IMR-90 (cell line): Measurements from ENCODE around the gene MMP25. TPM values are rescaled to one million over a fixed set of nuclear protein-coding genes. Genes with fewer than 3 reads are reported as not detected.

Source experiments
- ATAC-seq: fragments of 200-7000 bp; cut with Tn5 transposase; 2 replicates; pipeline ENCODE4 v1.9.1; 2020; ENCODE audit warnings: low read depth, mild to moderate bottlenecking, moderate library complexity
- BruUV-seq: library from RNA; stranded (reverse); fragments of 400-500 nt; replicated peaks from 2 replicates; lab custom pipeline; 2021; lab: Mats Ljungman, UMichigan
- CTCF ChIA-PET: fragments of 300-600 bp; formaldehyde crosslinking; extraction: SDS; loops from one replicate; lab custom pipeline; 2021; ENCODE audit warnings: antibody characterized with exemption; lab: Yijun Ruan, JAX
- POLR2A ChIA-PET: fragments of 300-600 bp; sonication (Branson Sonifier 250); formaldehyde crosslinking; loops from one replicate; lab custom pipeline; 2022; ENCODE audit warnings: antibody characterized with exemption; ENCODE audit not compliant: unreplicated experiment; lab: Charles Lee
- DNase-seq: peaks from one replicate; pipeline ENCODE4 v3.0.0; 2013
- H2AFZ ChIP-seq: replicated peaks from 2 replicates; pipeline ENCODE3; 2013; ENCODE audit warnings: low read length, mild to moderate bottlenecking; ENCODE audit not compliant: poor library complexity
- H2AK5ac ChIP-seq: 2 replicates; pipeline ENCODE4 v1.6.1; 2013; ENCODE audit warnings: low read depth, low read length, inconsistent platforms
- H2AK9ac ChIP-seq: replicated peaks from 2 replicates; pipeline ENCODE3; 2013; ENCODE audit warnings: mild to moderate bottlenecking, low read depth, low read length, moderate library complexity; ENCODE audit not compliant: poor library complexity
- H2BK120ac ChIP-seq: 2 replicates; pipeline ENCODE4 v1.6.1; 2013; ENCODE audit warnings: low read depth, low read length, inconsistent platforms
- H2BK15ac ChIP-seq: 3 replicates; pipeline ENCODE4 v1.6.1; 2013; ENCODE audit warnings: low read depth, low read length, inconsistent platforms
- H2BK20ac ChIP-seq: 2 replicates; pipeline ENCODE4 v1.6.1; 2013; ENCODE audit warnings: low read depth, mild to moderate bottlenecking, inconsistent platforms, low read length, moderate library complexity
- H2BK5ac ChIP-seq: 2 replicates; pipeline ENCODE4 v1.6.1; 2013; ENCODE audit warnings: mild to moderate bottlenecking, low read depth, low read length, inconsistent platforms; ENCODE audit not compliant: poor library complexity, severe bottlenecking
- H3K14ac ChIP-seq: replicated peaks from 2 replicates; pipeline ENCODE4 v1.6.1; 2013; ENCODE audit warnings: low read depth, low read length, inconsistent platforms
- H3K18ac ChIP-seq: 2 replicates; pipeline ENCODE4 v1.6.1; 2013; ENCODE audit warnings: low read depth, low read length, control low read depth
- H3K23ac ChIP-seq: 2 replicates; pipeline ENCODE4 v1.6.1; 2013; ENCODE audit warnings: low read depth, low read length, inconsistent platforms
- H3K27ac ChIP-seq: 2 replicates; pipeline ENCODE4 v1.5.1; 2013; ENCODE audit warnings: mild to moderate bottlenecking, control low read depth, low read length; ENCODE audit not compliant: insufficient read depth
- H3K27me3 ChIP-seq: 2 replicates; pipeline ENCODE4 v1.6.1; 2013; ENCODE audit warnings: low read length; ENCODE audit not compliant: control insufficient read depth, insufficient read depth
- H3K36me3 ChIP-seq: 2 replicates; pipeline ENCODE4 v1.6.1; 2013; ENCODE audit warnings: low read length, mixed read lengths; ENCODE audit not compliant: control insufficient read depth, insufficient read depth
- H3K4ac ChIP-seq: 2 replicates; pipeline ENCODE4 v1.6.1; 2013; ENCODE audit warnings: low read depth, low read length, inconsistent platforms
- H3K4me1 ChIP-seq: 2 replicates; pipeline ENCODE4 v1.6.1; 2013; ENCODE audit warnings: low read length, mixed read lengths; ENCODE audit not compliant: control insufficient read depth, insufficient read depth
- H3K4me2 ChIP-seq: 2 replicates; pipeline ENCODE4 v1.6.1; 2013; ENCODE audit warnings: low read depth, mild to moderate bottlenecking, control low read depth, low read length, moderate library complexity
- H3K4me3 ChIP-seq: 2 replicates; pipeline ENCODE4 v1.5.1; 2013; ENCODE audit warnings: low read depth, mild to moderate bottlenecking, control low read depth, low read length, moderate library complexity; ENCODE audit not compliant: insufficient read depth
- H3K56ac ChIP-seq: 2 replicates; pipeline ENCODE4 v1.6.1; 2013; ENCODE audit warnings: low read length, inconsistent platforms; ENCODE audit not compliant: insufficient read depth; ENCODE audit errors: extremely low read depth
- H3K79me1 ChIP-seq, 2 experiments: 2 replicates each; pipeline ENCODE4 v1.6.1; 2013; ENCODE audit warnings: low read length in 2 of 2, inconsistent platforms in 1 of 2, low read depth in 1 of 2
- H3K9ac ChIP-seq: 2 replicates; pipeline ENCODE4 v1.6.1; 2013; ENCODE audit warnings: low read depth, low read length, control low read depth
- H3K9me1 ChIP-seq: 2 replicates; pipeline ENCODE4 v1.6.1; 2013; ENCODE audit warnings: low read length, inconsistent platforms; ENCODE audit not compliant: insufficient read depth
- H3K9me3 ChIP-seq: 2 replicates; pipeline ENCODE4 v1.6.1; 2013; ENCODE audit warnings: low read length; ENCODE audit not compliant: control insufficient read depth, insufficient read depth
- H4K20me1 ChIP-seq: 2 replicates; pipeline ENCODE4 v1.6.1; 2013; ENCODE audit warnings: low read length, inconsistent platforms; ENCODE audit not compliant: insufficient read depth
- H4K5ac ChIP-seq: 2 replicates; pipeline ENCODE4 v1.6.1; 2013; ENCODE audit warnings: mild to moderate bottlenecking, low read depth, low read length, control low read depth
- H4K8ac ChIP-seq, 2 experiments: 2 replicates each; pipeline ENCODE4 v1.6.1; 2013; ENCODE audit warnings: low read depth in 2 of 2, low read length in 2 of 2, control low read depth in 1 of 2, inconsistent platforms in 1 of 2
- H4K91ac ChIP-seq: 2 replicates; pipeline ENCODE4 v1.6.1; 2013; ENCODE audit warnings: low read depth, low read length, inconsistent platforms; ENCODE audit not compliant: insufficient read depth
- CEBPB ChIP-seq: IDR thresholded peaks from 2 replicates; pipeline ENCODE4 v1.6.1; 2012; ENCODE audit warnings: low read depth, low read length, improper control_type of control experiment
- CHD1 ChIP-seq: IDR thresholded peaks from 2 replicates; pipeline ENCODE4 v1.6.1; 2012; ENCODE audit warnings: low read depth, low read length, improper control_type of control experiment
- FOS ChIP-seq: fragments of 150-350 bp; IDR thresholded peaks from 2 replicates; pipeline ENCODE4 v1.6.1; 2016; ENCODE audit warnings: low read depth, low read length
- RCOR1 ChIP-seq: IDR thresholded peaks from 2 replicates; pipeline ENCODE4 v1.6.1; 2012; ENCODE audit warnings: mild to moderate bottlenecking, low read length, improper control_type of control experiment; ENCODE audit not compliant: insufficient replicate concordance
- SMC3 ChIP-seq: fragments of 150-350 bp; IDR thresholded peaks from 2 replicates; pipeline ENCODE4 v1.6.1; 2016; ENCODE audit warnings: low read depth, mild to moderate bottlenecking, antibody characterized with exemption, low read length, moderate library complexity
- USF2 ChIP-seq: fragments of 150-350 bp; IDR thresholded peaks from 2 replicates; pipeline ENCODE4 v1.6.1; 2017; ENCODE audit warnings: mild to moderate bottlenecking, antibody characterized with exemption, low read length, low read depth
- WGBS, 2 experiments: methylation state at CpG; one replicate each; pipeline versions ENCODE4 v1.1.5 to v1.1.7; 2013; ENCODE audit warnings: missing lambda C conversion rate in 2 of 2; ENCODE audit not compliant: insufficient read length in 1 of 2; ENCODE audit errors: extremely low coverage in 2 of 2; 5-methylcytosine and 5-hydroxymethylcytosine counted together
- dilution Hi-C: fragments of 300-500 bp; cut with HindIII; formaldehyde crosslinking; loops from one replicate; pipeline ENCODE4 v1.14.3; 2018; ENCODE audit warnings: low sequenced_read_pairs; ENCODE audit not compliant: unreplicated experiment
- in situ Hi-C: fragments of 300-500 bp; cut with MboI; formaldehyde crosslinking; loops from 3 replicates; pipeline ENCODE4 v1.14.3; 2019; ENCODE audit warnings: low sequenced_read_pairs, inconsistent platforms, mixed read lengths
- intact Hi-C: fragments of 100-400 bp; cut with micrococcal nuclease; formaldehyde crosslinking; loops from 2 replicates; pipeline ENCODE4 v1.10.0; 2022
- polyA plus RNA-seq, 3 experiments: library from polyadenylated mRNA; depleted of rRNA; stranded (reverse); fragments of >200 nt; gene quantifications; 2 replicates each; pipeline ENCODE4 v1.2.3, GENCODE V29; 2012; ENCODE audit warnings: low replicate concordance in 1 of 3
- total RNA-seq: library from RNA; depleted of rRNA; stranded (reverse); fragments of >200 nt; gene quantifications from 2 replicates; pipeline ENCODE4 v1.2.3, GENCODE V29; 2012

The MMP25 gene
- total and polyA plus RNA-seq, 2 of the 4 experiments (the other 2 are of a cell fraction), result 0.07 TPM; not detected in 1

- no peak within 1 kb of the TSS for H3K27ac ChIP-seq
- no TSS peak for BruUV-seq
- peak within 1 kb of the TSS; percentile 72; the same call in 1 of the 2 replicates for H3K14ac ChIP-seq
- in situ Hi-C loops (no loop called here), dilution Hi-C loops (no loop called here), intact Hi-C loops (no loop called here)
- no peak within 1 kb of the TSS for H2BK20ac ChIP-seq
- peaks cover 27% of the 10 kb centered on the region for H3K27me3 ChIP-seq
- H3K9me1 ChIP-seq, result peaks cover 17% of the 10 kb centered on the region
- H2AK9ac ChIP-seq, result peak within 1 kb of the TSS; percentile 92
- peak within 1 kb of the TSS; percentile 26; the same call in 1 of the 2 replicates for H4K5ac ChIP-seq
- H3K4ac ChIP-seq, result peak within 1 kb of the TSS; percentile 77; the same call in 1 of the 2 replicates
- no peak within 1 kb of the TSS for H3K56ac ChIP-seq
- no peak within 1 kb of the TSS for H2BK5ac ChIP-seq
- H3K23ac ChIP-seq, result peak within 1 kb of the TSS; percentile 86
- H2AFZ ChIP-seq, result peak within 1 kb of the TSS; percentile 96
- peak within 1 kb of the TSS; percentile 24; the same call in 1 of the 2 replicates for H2AK5ac ChIP-seq
- H3K4me3 ChIP-seq, result peak within 1 kb of the TSS; percentile 31; the same call in 1 of the 2 replicates
- H3K9ac ChIP-seq, result no peak within 1 kb of the TSS
- no peaks in the 10 kb centered on the region for H3K36me3 ChIP-seq
- TF ChIP-seq RCOR1, result no peak
- no peak for TF ChIP-seq CEBPB
- TF ChIP-seq FOS, result no peak
- no peak for TF ChIP-seq CHD1
- TF ChIP-seq SMC3, result no peak
- TF ChIP-seq USF2, result no peak
- peak within 1 kb of the TSS; percentile 91 for H3K4me2 ChIP-seq
- 12% methylated on average over 7 of the region's 21 CpGs; no CpG with 5 or more reads in 1 of the 2 experiments for WGBS, 2 experiments
- H4K20me1 ChIP-seq, result no peaks in the 10 kb centered on the region
- ATAC-seq (no peak), DNase-seq (no peak)
- no peak within 1 kb of the TSS for H2BK120ac ChIP-seq
- H3K9me3 ChIP-seq, result no peaks in the 10 kb centered on the region
- ChIA-PET CTCF (no interaction called here), POLR2A (no interaction called here)
- H4K8ac ChIP-seq, result peak within 1 kb of the TSS; percentile 11 to 90; a peak in 3 of 4 replicates
- H3K79me1 ChIP-seq, result no peaks in the 10 kb centered on the region
- no peak within 1 kb of the TSS; the same call in 1 of the 2 replicates for H3K18ac ChIP-seq
- H3K4me1 ChIP-seq, result peaks cover 3% of the 10 kb centered on the region
- H2BK15ac ChIP-seq, result no peak within 1 kb of the TSS
- no peak within 1 kb of the TSS for H4K91ac ChIP-seq
Measured at GRCh38 chr16:3098459-3099394, 52.4 kb downstream of the MMP25 start, which contains the start of gene ZSCAN10. Gene ZSCAN10, minus strand, starts transcription at chr16:3099294. Its CDS starts 6,357 bp downstream, at chr16:3092937.
